HL-60 (cell line): Measurements from ENCODE around the gene CTRB2.
"Not testable (repeated sequence)": the region's sequence is repeated elsewhere in the genome, so short reads cannot be mapped to it uniquely, and the experiment has no call there.

Experiments used
- DNase-seq, 2 experiments: peaks; one replicate each; pipeline ENCODE4 v3.0.0-alpha.2; 2010 to 2020; ENCODE audit warnings: low read depth in 1 of 2, low spot score in 1 of 2
- H3K27ac ChIP-seq: fragments of 250-450 bp; sonication (Bioruptor Pico); replicated peaks from 2 replicates; pipeline ENCODE4 v1.5.1; 2020; ENCODE audit warnings: mild to moderate bottlenecking, moderate library complexity
- H3K27me3 ChIP-seq: fragments of 250-450 bp; sonication (Bioruptor Pico); 2 replicates; pipeline ENCODE4 v1.5.1; 2021; ENCODE audit warnings: mild to moderate bottlenecking, moderate library complexity; ENCODE audit not compliant: insufficient read depth, poor library complexity, severe bottlenecking
- H3K4me3 ChIP-seq: replicated peaks from 2 replicates; pipeline ENCODE4 v1.5.1; 2011; ENCODE audit warnings: mild to moderate bottlenecking, control low read depth, low read length; ENCODE audit not compliant: insufficient read depth
- CTCF ChIP-seq: IDR thresholded peaks from one replicate; pipeline ENCODE4 v1.5.1; 2011; ENCODE audit warnings: low read length, control low read depth, inconsistent platforms; ENCODE audit not compliant: insufficient read depth
- GABPA ChIP-seq: IDR thresholded peaks from 2 replicates; pipeline ENCODE4 v1.6.1; 2012; ENCODE audit warnings: low read depth
- POLR2AphosphoS5 ChIP-seq: IDR thresholded peaks from 2 replicates; pipeline ENCODE4 v1.6.1; 2012; ENCODE audit warnings: low read depth
- REST ChIP-seq: IDR thresholded peaks from 2 replicates; pipeline ENCODE4 v1.6.1; 2012; ENCODE audit warnings: low read depth; ENCODE audit not compliant: insufficient replicate concordance
- SPI1 ChIP-seq: IDR thresholded peaks from 2 replicates; pipeline ENCODE4 v1.6.1; 2012; ENCODE audit warnings: low read depth, mild to moderate bottlenecking, borderline replicate concordance

The CTRB2 gene

GRCh38 chr16:75224306-75225082 is 17.5 kb upstream of the CTRB2 start:
- TF ChIP-seq REST = no peak
- TF ChIP-seq GABPA = no peak
- no peak for TF ChIP-seq CTCF
- Histone ChIP-seq H3K27me3 (peaks cover 2% of the 10 kb centered on the region), H3K27ac (no peak overlapping the region), H3K4me3 (no peak overlapping the region)
- DNase-seq = no peak

GRCh38 chr16:75223129-75223528 is 16.2 kb upstream of the CTRB2 start:
- DNase-seq, H3K27me3 ChIP-seq, H3K27ac ChIP-seq, H3K4me3 ChIP-seq: not testable (repeated sequence)

- TF ChIP-seq POLR2AphosphoS5 (no peak), CTCF (no peak), REST (no peak), SPI1 (no peak), GABPA (no peak)
- Histone ChIP-seq H3K27ac (no peak overlapping the region), H3K4me3 (no peak overlapping the region), H3K27me3 (peaks cover 2% of the 10 kb centered on the region)
- no peak for DNase-seq
Measured at GRCh38 chr16:75222271-75222783, 15.4 kb upstream of the CTRB2 start.

GRCh38 chr16:75219838-75220237 is 12.9 kb upstream of the CTRB2 start:
- no peak for TF ChIP-seq GABPA
- no peak for TF ChIP-seq POLR2AphosphoS5
- no peak for TF ChIP-seq CTCF
- no peak for TF ChIP-seq SPI1
- TF ChIP-seq REST = no peak
- Histone ChIP-seq H3K27ac (no peak overlapping the region), H3K4me3 (no peak overlapping the region), H3K27me3 (peaks cover 2% of the 10 kb centered on the region)
- DNase-seq = no peak
